ENCODE results near the gene CDIPT. TPM values are rescaled to one million over a fixed set of nuclear protein-coding genes. Genes with fewer than 3 reads are reported as not detected.

Gene CDIPT
- total and polyA plus RNA-seq, 10 of the 15 experiments (the other 5 are each of a cell fraction or from before 2014, with no cell fraction given), result 0.87 to 36.4 (median 27.1) TPM

GRCh38 chr16:29857133-29857760 is 5.8 kb downstream of the CDIPT start:
- intact Hi-C loops (cut with micrococcal nuclease; ENCODE audit: unreplicated experiment) (no loop called here), in situ Hi-C loops (cut with MboI) (no loop called here)
- no TSS peak for BruUV-seq (replicated peaks)
- SMC1A ChIA-PET (ENCODE audit: uncharacterized antibody, unreplicated experiment), result interaction anchor here (0.6 to 1.1 kb wide), 2 partner anchors 34 to 119 kb away, joined by 3 read pairs; no protein-coding TSS in a partner anchor
- ATAC-seq, result no peak
- Histone ChIP-seq H3K27me3 (replicated peaks in 1 of 2; ENCODE audit: control insufficient read depth in 2 of 2, insufficient read depth in 2 of 2, low read length in 1 of 2) (no peaks in the 10 kb centered on the region), H3K9ac (ENCODE audit: control insufficient read depth, insufficient read depth, low read length) (no peak overlapping the region), H3K9me3 (replicated peaks; ENCODE audit: control insufficient read depth, insufficient read depth, low read length) (no peaks in the 10 kb centered on the region), H3K27ac (ENCODE audit: control insufficient read depth, insufficient read depth) (no peak overlapping the region), H3K4me2 (ENCODE audit: control insufficient read depth, insufficient read depth) (no peak overlapping the region), H3K79me2 (ENCODE audit: control insufficient read depth, insufficient read depth, low read length) (no peaks in the 10 kb centered on the region), H3K36me3 (ENCODE audit: control insufficient read depth in 2 of 2, insufficient read depth in 2 of 2, low read length in 1 of 2) (peaks cover 0 to 3% of the 10 kb centered on the region in 2 experiments; a peak in 2 of 4 replicates), H3K4me3 (no peak overlapping the region), H3K4me1 (ENCODE audit: control insufficient read depth, insufficient read depth, low read length) (no peaks in the 10 kb centered on the region), H4K20me1 (ENCODE audit: control insufficient read depth, insufficient read depth) (no peaks in the 10 kb centered on the region), H2AFZ (ENCODE audit: control insufficient read depth, low read depth, low read length) (no peak overlapping the region)
- CTCF ChIA-PET, result interaction anchor here (0.6 to 1.9 kb wide), 2 partner anchors 9 to 33 kb away, joined by 3 to 11 read pairs; no protein-coding TSS in a partner anchor
- WGBS (ENCODE audit: insufficient coverage, insufficient replicate concordance, low lambda C conversion rate, missing lambda C conversion rate), result 81% methylated on average over 7 of the region's 7 CpGs
- DNase-seq (ENCODE audit: low read depth, low spot score), result no peak
- FAIRE-seq, result no peak
- POLR2A ChIA-PET, result interaction anchor here (0.6 kb wide), 1 partner anchor 888 kb away, joined by 3 read pairs; no protein-coding TSS in a partner anchor
- RAD21 ChIA-PET (ENCODE audit: unreplicated experiment), result no interaction called here
- no peak for TF ChIP-seq PAX5 (IDR thresholded peaks at IDR 0.05; ENCODE audit: borderline replicate concordance, low read depth, low read length)
- no peak for TF ChIP-seq ZNF217 (IDR thresholded peaks at IDR 0.05)
- TF ChIP-seq BCL3 (IDR thresholded peaks at IDR 0.05; ENCODE audit: borderline replicate concordance, insufficient read depth, low read depth, low read length, poor library complexity, severe bottlenecking), result no peak
- TF ChIP-seq GATAD2B (conservative IDR thresholded peaks at IDR 0.05; ENCODE audit: low read depth), result no peak
- TF ChIP-seq ATF7 (IDR thresholded peaks at IDR 0.05; ENCODE audit: low read depth), result no peak
- TF ChIP-seq TCF7 (IDR thresholded peaks at IDR 0.05; ENCODE audit: borderline replicate concordance), result no peak
- TF ChIP-seq ESRRA (IDR thresholded peaks at IDR 0.05; ENCODE audit: low read length), result no peak
- TF ChIP-seq MTA2 (IDR thresholded peaks at IDR 0.05; ENCODE audit: low read depth), result no peak
- TF ChIP-seq CEBPB (IDR thresholded peaks at IDR 0.05; ENCODE audit: borderline replicate concordance in 1 of 2, low read depth in 2 of 2, low read length in 2 of 2), result no peak
- TF ChIP-seq EED (IDR thresholded peaks at IDR 0.05; ENCODE audit: low read depth), result no peak
- TF ChIP-seq ATF2 (IDR thresholded peaks at IDR 0.05; ENCODE audit: low read length), result no peak
- no peak for TF ChIP-seq EZH2 (IDR thresholded peaks at IDR 0.05; ENCODE audit: borderline replicate concordance, control insufficient read depth, low read depth, low read length)
- no peak for TF ChIP-seq FOXM1 (IDR thresholded peaks at IDR 0.05; ENCODE audit: low read depth, low read length)
- no peak for TF ChIP-seq BCLAF1 (IDR thresholded peaks at IDR 0.05)
- TF ChIP-seq MTA3 (IDR thresholded peaks at IDR 0.05; ENCODE audit: borderline replicate concordance, low read length), result no peak
- no peak for TF ChIP-seq HDGF (IDR thresholded peaks at IDR 0.05)
- TF ChIP-seq IRF4 (IDR thresholded peaks at IDR 0.05; ENCODE audit: low read depth, low read length), result no peak
- TF ChIP-seq BACH1 (IDR thresholded peaks at IDR 0.05; ENCODE audit: borderline replicate concordance), result no peak
